Mucosa of descending colon (tissue), 3 donors: ENCODE measurements around the gene EIF3K. TPM values are rescaled to one million over a fixed set of nuclear protein-coding genes. Genes with fewer than 3 reads are reported as not detected.

Source experiments
- ATAC-seq: fragments of 200-7000 bp; cut with Tn5 transposase; one replicate; pipeline ENCODE4 v1.9.1; 2020; ENCODE audit warnings: mild to moderate bottlenecking, moderate library complexity
- DNase-seq, 3 donors: peaks; one replicate each; pipeline ENCODE4 v3.0.0-alpha.2; 2020
- H3K36me3 ChIP-seq: fragments of 200-600 bp; one replicate; pipeline ENCODE4 v1.8.0; 2021; ENCODE audit warnings: low read depth, mild to moderate bottlenecking
- H3K4me1 ChIP-seq: fragments of 200-600 bp; one replicate; pipeline ENCODE4 v1.8.0; 2021; ENCODE audit warnings: low read depth, mild to moderate bottlenecking
- H3K4me3 ChIP-seq: fragments of 200-600 bp; one replicate; pipeline ENCODE4 v1.8.0; 2021; ENCODE audit warnings: mild to moderate bottlenecking
- H3K9me3 ChIP-seq: fragments of 200-600 bp; one replicate; pipeline ENCODE4 v1.8.0; 2021; ENCODE audit warnings: mild to moderate bottlenecking
- CTCF ChIP-seq: fragments of 200-600 bp; IDR thresholded peaks from one replicate; pipeline ENCODE4 v1.8.0; 2022; ENCODE audit warnings: antibody characterized with exemption, mild to moderate bottlenecking
- intact Hi-C, 2 donors: fragments of 100-400 bp; cut with DNase I in 1 of 2; cut with micrococcal nuclease in 1 of 2; formaldehyde crosslinking; loops; one replicate each; pipeline versions ENCODE4 v1.11.0 to v1.11.1; 2022; cut with DNase I, micrococcal nuclease
- total RNA-seq, 3 donors: library from RNA; stranded (reverse); fragmentation: NEBNext Ultra II Directional in 2 of 3; extraction: Animal tissue kit (Norgen Biotek cat#: 25700) in 2 of 3; gene quantifications; one replicate each; pipeline versions ENCODE4 v1.2.1 to v1.2.4, GENCODE V29; 2021 to 2023
- donor health status: DM: no; HTN: no; CAD: no; lungs with moderate emphysema.
- donor health status: DM: no; HTN: no; CAD: no.
- donor health status: DM: no; HTN: yes; CAD: no.

Gene EIF3K
- total RNA-seq, 3 donors from 2014 or later, result 338 to 393 (median 350) TPM

GRCh38 chr19:38684078-38684861 lies 65.3 kb downstream of the EIF3K start:
- intact Hi-C loops, result no loop called here
- ATAC-seq (peak; percentile 74), DNase-seq (peak; percentile 75 to 91 (median 83))
- Histone ChIP-seq H3K9me3 (no peaks in the 10 kb centered on the region), H3K4me1 (peaks cover 91% of the 10 kb centered on the region), H3K4me3 (peak overlapping the region; percentile 3), H3K36me3 (no peaks in the 10 kb centered on the region)
- no peak for TF ChIP-seq CTCF

- DNase-seq, result no peak
- Histone ChIP-seq H3K36me3 (no peaks in the 10 kb centered on the region), H3K4me3 (no peak overlapping the region), H3K4me1 (peaks cover 83% of the 10 kb centered on the region), H3K9me3 (no peaks in the 10 kb centered on the region)
- ATAC-seq, result no peak
- intact Hi-C loops, result no loop called here
- TF ChIP-seq CTCF, result no peak
Observed at GRCh38 chr19:38684862-38685665, 66.1 kb downstream of the EIF3K start.

- DNase-seq (no peak), ATAC-seq (no peak)
- H3K36me3 ChIP-seq, result no peaks in the 10 kb centered on the region
- H3K4me3 ChIP-seq, result no peak overlapping the region
- no peaks in the 10 kb centered on the region for H3K9me3 ChIP-seq
- intact Hi-C loops, result no loop called here
- no peak for TF ChIP-seq CTCF
- peaks cover 80% of the 10 kb centered on the region for H3K4me1 ChIP-seq
Observed at GRCh38 chr19:38685666-38686529, 66.9 kb downstream of the EIF3K start.

GRCh38 chr19:38686530-38686888 lies 67.5 kb downstream of the EIF3K start:
- Histone ChIP-seq H3K9me3 (no peaks in the 10 kb centered on the region), H3K36me3 (no peaks in the 10 kb centered on the region), H3K4me3 (no peak overlapping the region), H3K4me1 (peaks cover 80% of the 10 kb centered on the region)
- no peak for TF ChIP-seq CTCF
- intact Hi-C loops, result no loop called here
- ATAC-seq, result no peak
- peak in 1 of 3 donors; percentile 46 for DNase-seq

Other genes with a start within 250 kb of the EIF3K start
- gene PSMD8, start 244.6 kb upstream of the EIF3K start, total RNA-seq, result 100 to 1,000 TPM; 121 to 144 (median 141) TPM
- gene GGN, start 231.2 kb upstream of the EIF3K start, total RNA-seq, result under 1 TPM in 2 of 3 donors, not detected in 1; 0.12 to 0.20 TPM
- under 1 TPM; 0.46 to 0.82 (median 0.80) TPM for gene SPRED3, start 230.5 kb upstream of the EIF3K start, total RNA-seq
- 10 to 100 TPM; 24.1 to 42.3 (median 30.1) TPM for gene FAM98C, start 216.1 kb upstream of the EIF3K start, total RNA-seq
- gene RASGRP4, start 193.0 kb upstream of the EIF3K start, total RNA-seq, result 1 to 10 TPM in 2 of 3 donors, under 1 TPM in 1; 0.55 to 2.3 (median 2.0) TPM
- gene RYR1, start 185.5 kb upstream of the EIF3K start, total RNA-seq, result 1 to 10 TPM in 2 of 3 donors, under 1 TPM in 1; 0.46 to 2.5 (median 1.3) TPM
- gene MAP4K1, start 1.2 kb upstream of the EIF3K start, total RNA-seq, result 10 to 100 TPM in 1 of 3 donors, 1 to 10 TPM in 2; 6.9 to 10.6 (median 7.4) TPM
- gene ACTN4, start 28.5 kb downstream of the EIF3K start, total RNA-seq, result 1,000 to 10,000 TPM in 2 of 3 donors, 100 to 1,000 TPM in 1; 566 to 1,080 (median 1,014) TPM
- gene CAPN12, start 125.3 kb downstream of the EIF3K start, total RNA-seq, result 10 to 100 TPM in 2 of 3 donors, 1 to 10 TPM in 1; 3.1 to 15.9 (median 14.9) TPM
- gene LGALS7, start 154.3 kb downstream of the EIF3K start, total RNA-seq, result not detected
- not detected for gene LGALS7B, start 170.0 kb downstream of the EIF3K start, total RNA-seq
- 1,000 to 10,000 TPM; 2,367 to 7,005 (median 6,199) TPM for gene LGALS4, start 193.8 kb downstream of the EIF3K start, total RNA-seq
- 100 to 1,000 TPM; 275 to 315 (median 290) TPM for gene ECH1, start 212.6 kb downstream of the EIF3K start, total RNA-seq
- 100 to 1,000 TPM; 267 to 317 (median 292) TPM for gene HNRNPL, start 230.8 kb downstream of the EIF3K start, total RNA-seq